ENCODE results near the gene FAM81A.

Gene FAM81A

GRCh38 chr15:59562448-59563186, 124.6 kb downstream of the FAM81A start:
- TF ChIP-seq CTCF (IDR thresholded peaks at IDR 0.05) = peak; percentile 45

GRCh38 chr15:59565299-59565698, 127.3 kb downstream of the FAM81A start:
- no peak for TF ChIP-seq CTCF (IDR thresholded peaks at IDR 0.05)

GRCh38 chr15:59567324-59567723, 129.3 kb downstream of the FAM81A start:
- no peak for TF ChIP-seq CTCF (IDR thresholded peaks at IDR 0.05)

- TF ChIP-seq CTCF (IDR thresholded peaks at IDR 0.05) = no peak
Measured at GRCh38 chr15:59569477-59569876, 131.5 kb downstream of the FAM81A start.

- no peak for TF ChIP-seq CTCF (IDR thresholded peaks at IDR 0.05)
Measured at GRCh38 chr15:59570315-59570714, 132.3 kb downstream of the FAM81A start.

- no peak for TF ChIP-seq CTCF (IDR thresholded peaks at IDR 0.05)
Measured at GRCh38 chr15:59571606-59572005, 133.6 kb downstream of the FAM81A start.
